Upper lobe of left lung (tissue), 6 donors: ENCODE data around the gene S100Z. TPM values are rescaled to one million over a fixed set of nuclear protein-coding genes. Genes with fewer than 3 reads are reported as not detected.
"Not testable (repeated sequence)": the region's sequence is repeated elsewhere in the genome, so short reads cannot be mapped to it uniquely, and the experiment has no call there.

Experiments used
- ATAC-seq, 2 donors: fragments of 200-7000 bp; cut with Tn5 transposase; one replicate each; pipeline ENCODE4 v1.9.1; 2022; ENCODE audit warnings: mild to moderate bottlenecking in 2 of 2, moderate library complexity in 2 of 2; ENCODE audit not compliant: low FRiP score in 2 of 2
- DNase-seq, 2 donors: peaks; one replicate each; pipeline ENCODE4 v3.0.0-alpha.2; 2019 to 2020
- H3K27ac ChIP-seq, 4 donors: fragments of 200-600 bp; sonication (generic); one replicate each; pipeline ENCODE4 v1.5.1; 2016 to 2019
- H3K27me3 ChIP-seq, 4 donors: fragments of 200-600 bp; sonication (generic); one replicate each; pipeline ENCODE4 v1.5.1; 2017 to 2019
- H3K36me3 ChIP-seq, 4 donors: fragments of 200-600 bp; sonication (generic); one replicate each; pipeline ENCODE4 v1.5.1; 2016 to 2019
- H3K4me1 ChIP-seq, 4 donors: fragments of 200-600 bp; sonication (generic); one replicate each; pipeline ENCODE4 v1.5.1; 2018 to 2019
- H3K4me3 ChIP-seq, 4 donors: fragments of 200-600 bp; sonication (generic); one replicate each; pipeline ENCODE4 v1.5.1; 2017 to 2019; ENCODE audit warnings: mild to moderate bottlenecking in 2 of 4, moderate library complexity in 1 of 4
- H3K9me3 ChIP-seq, 4 donors: fragments of 200-600 bp; sonication (generic); one replicate each; pipeline ENCODE4 v1.5.1; 2018 to 2019
- CTCF ChIP-seq, 6 experiments: fragments of 450-650 bp in 4 of 6; fragments of 200-600 bp in 2 of 6; sonication (generic) in 2 of 6; IDR thresholded peaks; one replicate each; pipeline ENCODE4 v1.5.1; 2016 to 2019; ENCODE audit warnings: antibody characterized with exemption in 6 of 6
- EP300 ChIP-seq, 4 donors: sonication (generic); formaldehyde crosslinking; IDR thresholded peaks; one replicate each; pipeline ENCODE4 v1.5.1; 2017; ENCODE audit warnings: antibody characterized with exemption in 4 of 4, control low read depth in 2 of 4
- POLR2A ChIP-seq, 4 donors: fragments of 450-650 bp; IDR thresholded peaks; one replicate each; pipeline ENCODE4 v1.5.1; 2016 to 2017; ENCODE audit warnings: antibody characterized with exemption in 4 of 4, mild to moderate bottlenecking in 2 of 4
- POLR2AphosphoS5 ChIP-seq, 2 donors: sonication (generic); formaldehyde crosslinking; IDR thresholded peaks; one replicate each; pipeline ENCODE4 v1.5.1; 2017; ENCODE audit warnings: antibody characterized with exemption in 2 of 2
- WGBS, 2 donors: methylation state at CpG; one replicate each; pipeline ENCODE4 v1.1.5; 2017 to 2018; 5-methylcytosine and 5-hydroxymethylcytosine counted together
- total RNA-seq, 6 donors: library from RNA; depleted of rRNA in 4 of 6; stranded (reverse); fragments of >200 nt in 4 of 6; gene quantifications; one replicate each; pipeline versions ENCODE4 v1.1.0 to v1.2.1, GENCODE V29; 2016 to 2021
- donor health status: DM: no; HTN: no; CAD: no; lungs with moderate emphysema.
- donor health status: DM: no; HTN: yes; CAD: no; lungs with severe emphysema.

Gene S100Z
- total RNA-seq, 6 donors from 2014 or later: 0.37 to 2.1 (median 0.82) TPM; not detected in 2

GRCh38 chr5:76810236-76810635 is 39.6 kb upstream of the S100Z start:
- Histone ChIP-seq H3K4me3 (no peak overlapping the region), H3K27ac (no peak overlapping the region), H3K4me1 (no peaks in the 10 kb centered on the region), H3K36me3 (no peaks in the 10 kb centered on the region), H3K9me3 (no peaks in the 10 kb centered on the region), H3K27me3 (no peaks in the 10 kb centered on the region)
- 95 to 99% methylated on average over 6 of the region's 6 CpGs for WGBS, 2 donors
- DNase-seq (no peak), ATAC-seq (no peak)
- TF ChIP-seq POLR2A (IDR thresholded peaks at IDR 0.05) (no peak), POLR2AphosphoS5 (IDR thresholded peaks at IDR 0.05) (no peak)

GRCh38 chr5:76811214-76811613 is 38.6 kb upstream of the S100Z start:
- no peaks in the 10 kb centered on the region for H3K36me3 ChIP-seq
- DNase-seq: no peak
- 88 to 95% methylated on average over 5 of the region's 5 CpGs for WGBS, 2 donors
- H3K4me1 ChIP-seq: no peaks in the 10 kb centered on the region
- no peaks in the 10 kb centered on the region for H3K27me3 ChIP-seq
- no peak for ATAC-seq
- no peak overlapping the region for H3K4me3 ChIP-seq
- TF ChIP-seq CTCF (IDR thresholded peaks at IDR 0.05): no peak
- no peak for TF ChIP-seq POLR2A (IDR thresholded peaks at IDR 0.05)
- H3K9me3 ChIP-seq: no peaks in the 10 kb centered on the region
- no peak overlapping the region for H3K27ac ChIP-seq

GRCh38 chr5:76812209-76812608 is 37.6 kb upstream of the S100Z start:
- peak in 1 of 2 donors; percentile 60 for DNase-seq
- not testable (repeated sequence) for H3K9me3 ChIP-seq, H3K27me3 ChIP-seq, H3K4me3 ChIP-seq, H3K36me3 ChIP-seq, ATAC-seq, H3K4me1 ChIP-seq, H3K27ac ChIP-seq
- 99% methylated on average over 17 of the region's 32 CpGs; no CpG with 5 or more reads in 1 of the 2 donors for WGBS, 2 donors

- Histone ChIP-seq H3K4me3 (no peak overlapping the region), H3K9me3 (no peaks in the 10 kb centered on the region), H3K36me3 (no peaks in the 10 kb centered on the region), H3K4me1 (peaks cover 3 to 9% (median 6%) of the 10 kb centered on the region in 4 donors), H3K27ac (no peak overlapping the region), H3K27me3 (no peaks in the 10 kb centered on the region)
- no peak for DNase-seq
- no peak for ATAC-seq
- WGBS, 2 donors: 86 to 89% methylated on average over 4 of the region's 4 CpGs
- TF ChIP-seq CTCF (IDR thresholded peaks at IDR 0.05): no peak
- TF ChIP-seq POLR2A (IDR thresholded peaks at IDR 0.05): no peak
- TF ChIP-seq EP300 (IDR thresholded peaks at IDR 0.05): no peak
- TF ChIP-seq POLR2AphosphoS5 (IDR thresholded peaks at IDR 0.05): no peak
Measured at GRCh38 chr5:76813982-76814562, 35.7 kb upstream of the S100Z start.

GRCh38 chr5:76816110-76816831 is 33.5 kb upstream of the S100Z start:
- ATAC-seq (no peak), DNase-seq (no peak)
- Histone ChIP-seq H3K27ac (no peak overlapping the region), H3K27me3 (no peaks in the 10 kb centered on the region), H3K36me3 (no peaks in the 10 kb centered on the region), H3K4me1 (peaks cover 6 to 24% (median 14%) of the 10 kb centered on the region in 4 donors), H3K9me3 (no peaks in the 10 kb centered on the region), H3K4me3 (no peak overlapping the region)
- TF ChIP-seq EP300 (IDR thresholded peaks at IDR 0.05) (no peak), POLR2AphosphoS5 (IDR thresholded peaks at IDR 0.05) (no peak), POLR2A (IDR thresholded peaks at IDR 0.05) (no peak), CTCF (IDR thresholded peaks at IDR 0.05) (no peak)
- WGBS, 2 donors: 88 to 90% methylated on average over 3 of the region's 3 CpGs
